Fibroblast of lung (primary cell): ENCODE measurements around the gene ARPC5L.

Experiments
- EZH2 ChIP-seq: IDR thresholded peaks from 2 replicates; pipeline ENCODE4 v1.5.1; 2012; ENCODE audit warnings: low read length, control low read depth, mild to moderate bottlenecking; ENCODE audit errors: missing control alignments
- TF ChIP-seq, protein P1 (sequence below), 2 donors: IDR thresholded peaks in 1 of 2; conservative IDR thresholded peaks in 1 of 2; 1 replicate in 1 of 2; 2 replicates in 1 of 2; pipeline ENCODE4 v1.5.1; 2011 to 2012; ENCODE audit warnings: low read length in 2 of 2, control low read depth in 1 of 2, inconsistent platforms in 1 of 2, low read depth in 1 of 2, mild to moderate bottlenecking in 1 of 2

GRCh38 chr9:124855566-124855943 lies 6.4 kb upstream of the ARPC5L start:
- TF ChIP-seq, protein P1, sequence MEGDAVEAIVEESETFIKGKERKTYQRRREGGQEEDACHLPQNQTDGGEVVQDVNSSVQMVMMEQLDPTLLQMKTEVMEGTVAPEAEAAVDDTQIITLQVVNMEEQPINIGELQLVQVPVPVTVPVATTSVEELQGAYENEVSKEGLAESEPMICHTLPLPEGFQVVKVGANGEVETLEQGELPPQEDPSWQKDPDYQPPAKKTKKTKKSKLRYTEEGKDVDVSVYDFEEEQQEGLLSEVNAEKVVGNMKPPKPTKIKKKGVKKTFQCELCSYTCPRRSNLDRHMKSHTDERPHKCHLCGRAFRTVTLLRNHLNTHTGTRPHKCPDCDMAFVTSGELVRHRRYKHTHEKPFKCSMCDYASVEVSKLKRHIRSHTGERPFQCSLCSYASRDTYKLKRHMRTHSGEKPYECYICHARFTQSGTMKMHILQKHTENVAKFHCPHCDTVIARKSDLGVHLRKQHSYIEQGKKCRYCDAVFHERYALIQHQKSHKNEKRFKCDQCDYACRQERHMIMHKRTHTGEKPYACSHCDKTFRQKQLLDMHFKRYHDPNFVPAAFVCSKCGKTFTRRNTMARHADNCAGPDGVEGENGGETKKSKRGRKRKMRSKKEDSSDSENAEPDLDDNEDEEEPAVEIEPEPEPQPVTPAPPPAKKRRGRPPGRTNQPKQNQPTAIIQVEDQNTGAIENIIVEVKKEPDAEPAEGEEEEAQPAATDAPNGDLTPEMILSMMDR (conservative IDR thresholded peaks at IDR 0.05 in 1 of 2, IDR thresholded peaks at IDR 0.05 in 1 of 2; ENCODE audit: low read depth in 1 of 2, low read length in 2 of 2): no peak
- no peak for TF ChIP-seq EZH2
